NT2/D1 (cell line): Measurements from ENCODE around the gene GOLGA1.

Experiments used
- SUZ12 ChIP-seq: IDR thresholded peaks from 2 replicates; pipeline ENCODE4 v1.6.1; 2011; ENCODE audit not compliant: insufficient read length, insufficient read depth; ENCODE audit errors: extremely low read depth
- YY1 ChIP-seq: IDR thresholded peaks from 2 replicates; pipeline ENCODE4 v1.6.1; 2011; ENCODE audit not compliant: insufficient read length, insufficient read depth

GRCh38 chr9:124879226-124879625 lies 61.7 kb downstream of the GOLGA1 start:
- no peak for TF ChIP-seq SUZ12
- TF ChIP-seq YY1, result no peak
